ENCODE measurements around the gene CLRN3.

Gene CLRN3

DNA sequence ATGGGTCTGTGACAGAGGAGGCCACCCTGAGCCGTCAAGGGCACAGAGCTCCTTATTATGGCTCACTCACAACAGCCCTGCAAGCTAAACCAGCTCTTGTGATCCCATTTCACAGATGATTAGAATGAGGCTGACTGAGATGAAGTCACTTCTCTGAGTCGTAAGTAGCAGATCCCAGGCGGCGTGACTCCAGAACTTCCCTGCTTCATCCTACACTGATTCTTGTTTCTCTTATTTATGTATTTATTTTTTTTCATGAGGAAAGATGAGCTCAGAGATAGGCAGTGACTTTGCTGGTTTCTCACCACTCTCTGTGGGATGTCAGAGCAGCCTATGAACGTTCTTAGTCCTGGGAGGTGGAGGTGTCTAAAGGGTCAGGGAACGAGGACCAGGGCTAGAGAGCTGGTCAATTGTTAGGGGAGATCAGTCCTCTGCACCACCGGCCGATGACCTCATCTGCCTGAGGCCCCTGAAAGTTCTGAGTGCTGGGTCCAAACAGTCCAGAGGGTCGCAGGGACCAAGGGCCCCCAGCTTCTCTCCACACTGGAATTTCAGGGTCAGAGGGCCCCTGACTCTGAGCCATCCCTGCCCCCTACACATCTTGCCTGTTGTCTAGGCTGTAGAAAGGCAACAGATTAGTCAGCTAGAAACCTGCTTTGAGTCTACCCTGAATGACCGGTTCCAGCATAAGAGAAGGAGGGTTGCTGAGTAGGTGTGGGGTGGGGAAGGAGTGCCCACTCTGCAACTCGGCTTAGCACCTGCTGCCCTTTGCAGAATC, 17.9 kb downstream of the CLRN3 start:
- Histone ChIP-seq H3K9ac (ENCODE audit: low read depth, low read length, poor library complexity) (no peak overlapping the region), H3K4me1 (ENCODE audit: control insufficient read depth in 2 of 2, insufficient read depth in 1 of 2, low read depth in 1 of 2, low read length in 2 of 2) (peaks cover 0 to 5% of the 10 kb centered on the region in 2 donors), H4K91ac (ENCODE audit: low read depth, low read length, poor library complexity) (no peak overlapping the region), H3K4me2 (ENCODE audit: insufficient read depth, low read length, poor library complexity, severe bottlenecking) (no peak overlapping the region), H2AK5ac (ENCODE audit: low read depth, low read length) (peak overlapping the region; percentile 5), H3K4ac (ENCODE audit: low read length) (no peak overlapping the region), H2BK120ac (ENCODE audit: low read depth, low read length) (no peak overlapping the region), H3K9me3 (replicated peaks in 1 of 2; ENCODE audit: control insufficient read depth in 2 of 2, insufficient read depth in 1 of 2, low read depth in 1 of 2, low read length in 2 of 2) (peaks cover 0 to 1% of the 10 kb centered on the region in 2 donors), H2BK5ac (ENCODE audit: low read length) (no peak overlapping the region), H3K27me3 (ENCODE audit: control insufficient read depth in 3 of 3, insufficient read depth in 3 of 3, low read depth in 1 of 3, low read length in 3 of 3) (no peaks in the 10 kb centered on the region), H2BK12ac (ENCODE audit: low read length) (no peak overlapping the region), H3K79me1 (ENCODE audit: low read depth, low read length) (no peaks in the 10 kb centered on the region), H3K36me3 (replicated peaks in 1 of 2; ENCODE audit: control insufficient read depth in 2 of 2, insufficient read depth in 2 of 2, low read length in 2 of 2) (no peaks in the 10 kb centered on the region), H3K4me3 (ENCODE audit: low read length in 2 of 2) (no peak overlapping the region), H3K23ac (ENCODE audit: low read depth, low read length, poor library complexity) (no peak overlapping the region), H3K14ac (ENCODE audit: low read length) (peak overlapping the region; percentile 60), H2BK15ac (ENCODE audit: low read length) (no peak overlapping the region), H2AFZ (ENCODE audit: low read length) (no peak overlapping the region), H4K8ac (ENCODE audit: low read depth, low read length) (no peak overlapping the region), H3K18ac (ENCODE audit: low read length) (no peak overlapping the region), H3K27ac (replicated peaks; ENCODE audit: low read length) (no peak overlapping the region)
- no peak for DNase-seq (ENCODE audit: low spot score)
- no CpG with 5 or more reads among the region's 11 CpGs for WGBS, 2 donors (ENCODE audit: extremely low coverage in 2 of 2, insufficient read length in 2 of 2, insufficient replicate concordance in 1 of 2)

- Histone ChIP-seq H3K18ac (ENCODE audit: low read length) (peak overlapping the region; percentile 60), H2BK5ac (ENCODE audit: low read length) (no peak overlapping the region), H3K23ac (ENCODE audit: low read depth, low read length, poor library complexity) (no peak overlapping the region), H3K4ac (ENCODE audit: low read length) (no peak overlapping the region), H3K4me1 (ENCODE audit: control insufficient read depth in 2 of 2, insufficient read depth in 1 of 2, low read depth in 1 of 2, low read length in 2 of 2) (peaks cover 0 to 5% of the 10 kb centered on the region in 2 donors), H3K79me1 (ENCODE audit: low read depth, low read length) (no peaks in the 10 kb centered on the region), H3K27me3 (ENCODE audit: control insufficient read depth in 3 of 3, insufficient read depth in 3 of 3, low read depth in 1 of 3, low read length in 3 of 3) (no peaks in the 10 kb centered on the region), H4K8ac (ENCODE audit: low read depth, low read length) (no peak overlapping the region), H2BK15ac (ENCODE audit: low read length) (no peak overlapping the region), H3K9ac (ENCODE audit: low read depth, low read length, poor library complexity) (no peak overlapping the region), H2AK5ac (ENCODE audit: low read depth, low read length) (peak overlapping the region; percentile 5), H2BK120ac (ENCODE audit: low read depth, low read length) (no peak overlapping the region), H3K4me2 (ENCODE audit: insufficient read depth, low read length, poor library complexity, severe bottlenecking) (no peak overlapping the region), H3K9me3 (replicated peaks in 1 of 2; ENCODE audit: control insufficient read depth in 2 of 2, insufficient read depth in 1 of 2, low read depth in 1 of 2, low read length in 2 of 2) (peaks cover 0 to 1% of the 10 kb centered on the region in 2 donors), H3K14ac (ENCODE audit: low read length) (no peak overlapping the region), H3K27ac (replicated peaks; ENCODE audit: low read length) (no peak overlapping the region), H3K4me3 (ENCODE audit: low read length in 2 of 2) (no peak overlapping the region), H3K36me3 (replicated peaks in 1 of 2; ENCODE audit: control insufficient read depth in 2 of 2, insufficient read depth in 2 of 2, low read length in 2 of 2) (no peaks in the 10 kb centered on the region), H4K91ac (ENCODE audit: low read depth, low read length, poor library complexity) (no peak overlapping the region), H2AFZ (ENCODE audit: low read length) (no peak overlapping the region), H2BK12ac (ENCODE audit: low read length) (no peak overlapping the region)
- no peak for DNase-seq (ENCODE audit: low spot score)
- no CpG with 5 or more reads among the region's 11 CpGs for WGBS, 2 donors (ENCODE audit: extremely low coverage in 2 of 2, insufficient read length in 2 of 2, insufficient replicate concordance in 1 of 2)
Measured at GRCh38 chr10:127873901-127874470, 18.8 kb downstream of the CLRN3 start.

DNA sequence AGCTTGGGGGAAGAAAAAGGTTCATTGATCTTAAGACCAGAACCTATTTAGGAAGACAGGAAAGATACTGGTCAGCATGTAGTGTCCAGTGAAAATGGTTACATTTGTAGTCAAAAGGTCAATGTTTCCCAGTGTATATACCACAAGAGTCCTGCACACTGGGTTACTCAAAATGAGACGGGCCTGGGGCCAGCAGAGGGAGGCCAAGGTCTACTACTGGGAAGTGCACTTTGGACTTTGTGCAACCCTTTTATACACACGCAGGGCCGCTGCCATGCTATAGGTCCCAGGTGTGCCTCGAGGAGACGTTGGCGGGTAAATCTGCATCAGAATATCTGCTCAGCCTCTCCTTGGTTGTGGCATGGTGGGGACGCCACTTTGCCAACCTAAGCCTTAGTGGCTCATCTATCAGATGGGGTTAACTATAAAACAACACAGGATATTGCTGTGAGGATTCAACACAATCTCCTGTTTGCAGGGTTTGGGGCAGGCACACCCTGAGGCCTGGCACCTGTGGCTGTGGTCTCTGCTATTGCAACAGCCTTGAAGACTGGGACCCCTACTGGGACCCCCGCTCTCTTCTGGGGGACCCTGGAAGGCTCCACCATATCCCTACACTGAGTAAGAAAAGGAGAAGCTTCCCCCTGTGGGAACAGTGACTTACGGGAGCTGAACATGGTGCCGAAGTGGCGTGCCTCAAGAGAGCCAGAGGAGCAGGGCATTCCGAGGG, 19.7 kb downstream of the CLRN3 start:
- Histone ChIP-seq H3K23ac (ENCODE audit: low read depth, low read length, poor library complexity) (no peak overlapping the region), H3K27me3 (ENCODE audit: control insufficient read depth in 3 of 3, insufficient read depth in 3 of 3, low read depth in 1 of 3, low read length in 3 of 3) (no peaks in the 10 kb centered on the region), H3K36me3 (replicated peaks in 1 of 2; ENCODE audit: control insufficient read depth in 2 of 2, insufficient read depth in 2 of 2, low read length in 2 of 2) (no peaks in the 10 kb centered on the region), H3K4ac (ENCODE audit: low read length) (no peak overlapping the region), H2BK12ac (ENCODE audit: low read length) (no peak overlapping the region), H3K79me1 (ENCODE audit: low read depth, low read length) (no peaks in the 10 kb centered on the region), H3K9ac (ENCODE audit: low read depth, low read length, poor library complexity) (no peak overlapping the region), H3K4me3 (ENCODE audit: low read length in 2 of 2) (no peak overlapping the region), H3K4me2 (ENCODE audit: insufficient read depth, low read length, poor library complexity, severe bottlenecking) (no peak overlapping the region), H4K8ac (ENCODE audit: low read depth, low read length) (no peak overlapping the region), H2BK5ac (ENCODE audit: low read length) (no peak overlapping the region), H2AK5ac (ENCODE audit: low read depth, low read length) (no peak overlapping the region), H3K4me1 (ENCODE audit: control insufficient read depth in 2 of 2, insufficient read depth in 1 of 2, low read depth in 1 of 2, low read length in 2 of 2) (peaks cover 0 to 5% of the 10 kb centered on the region in 2 donors), H2BK15ac (ENCODE audit: low read length) (no peak overlapping the region), H2AFZ (ENCODE audit: low read length) (no peak overlapping the region), H3K9me3 (replicated peaks in 1 of 2; ENCODE audit: control insufficient read depth in 2 of 2, insufficient read depth in 1 of 2, low read depth in 1 of 2, low read length in 2 of 2) (peaks cover 0 to 1% of the 10 kb centered on the region in 2 donors), H3K27ac (replicated peaks; ENCODE audit: low read length) (no peak overlapping the region), H3K18ac (ENCODE audit: low read length) (no peak overlapping the region), H4K91ac (ENCODE audit: low read depth, low read length, poor library complexity) (no peak overlapping the region), H2BK120ac (ENCODE audit: low read depth, low read length) (no peak overlapping the region), H3K14ac (ENCODE audit: low read length) (no peak overlapping the region)
- DNase-seq (ENCODE audit: low spot score) = no peak
- no CpG with 5 or more reads among the region's 12 CpGs for WGBS, 2 donors (ENCODE audit: extremely low coverage in 2 of 2, insufficient read length in 2 of 2, insufficient replicate concordance in 1 of 2)
